Mammary epithelial cell (primary cell): ENCODE results near the gene TEC.

Experiments
- EZH2 ChIP-seq: IDR thresholded peaks from 2 replicates; pipeline ENCODE4 v1.6.1; 2012; ENCODE audit warnings: low read length, inconsistent platforms, borderline replicate concordance
- TF ChIP-seq, protein P1 (sequence below), 2 donors: IDR thresholded peaks in 1 of 2; conservative IDR thresholded peaks in 1 of 2; 2 replicates each; pipeline ENCODE4 v1.5.1; 2011 to 2012; ENCODE audit warnings: inconsistent platforms in 2 of 2, low read length in 2 of 2, mild to moderate bottlenecking in 2 of 2, control low read depth in 1 of 2, low read depth in 1 of 2; ENCODE audit not compliant: insufficient read depth in 1 of 2; ENCODE audit errors: extremely low read depth in 1 of 2

DNA sequence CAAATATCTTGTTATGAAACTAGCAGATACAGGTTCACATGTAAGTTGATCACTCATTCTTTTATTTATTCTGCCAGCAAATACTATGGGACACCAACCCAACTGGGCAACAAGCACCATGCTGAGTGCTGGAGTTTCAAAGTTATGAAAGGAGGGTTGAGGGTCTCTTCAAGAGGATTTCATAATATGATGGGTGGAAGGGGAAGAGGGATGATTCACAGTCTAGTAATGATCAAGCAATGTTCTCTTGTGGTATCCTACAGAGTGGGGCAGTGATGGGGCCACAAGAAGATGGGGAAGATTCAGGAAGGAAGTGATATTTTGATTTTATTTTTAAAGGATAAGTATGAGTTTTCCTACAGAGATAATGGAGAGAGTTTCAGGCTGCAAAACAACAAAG is 89.4 kb downstream of the TEC start:
- no peak for TF ChIP-seq EZH2
- TF ChIP-seq, protein P1, sequence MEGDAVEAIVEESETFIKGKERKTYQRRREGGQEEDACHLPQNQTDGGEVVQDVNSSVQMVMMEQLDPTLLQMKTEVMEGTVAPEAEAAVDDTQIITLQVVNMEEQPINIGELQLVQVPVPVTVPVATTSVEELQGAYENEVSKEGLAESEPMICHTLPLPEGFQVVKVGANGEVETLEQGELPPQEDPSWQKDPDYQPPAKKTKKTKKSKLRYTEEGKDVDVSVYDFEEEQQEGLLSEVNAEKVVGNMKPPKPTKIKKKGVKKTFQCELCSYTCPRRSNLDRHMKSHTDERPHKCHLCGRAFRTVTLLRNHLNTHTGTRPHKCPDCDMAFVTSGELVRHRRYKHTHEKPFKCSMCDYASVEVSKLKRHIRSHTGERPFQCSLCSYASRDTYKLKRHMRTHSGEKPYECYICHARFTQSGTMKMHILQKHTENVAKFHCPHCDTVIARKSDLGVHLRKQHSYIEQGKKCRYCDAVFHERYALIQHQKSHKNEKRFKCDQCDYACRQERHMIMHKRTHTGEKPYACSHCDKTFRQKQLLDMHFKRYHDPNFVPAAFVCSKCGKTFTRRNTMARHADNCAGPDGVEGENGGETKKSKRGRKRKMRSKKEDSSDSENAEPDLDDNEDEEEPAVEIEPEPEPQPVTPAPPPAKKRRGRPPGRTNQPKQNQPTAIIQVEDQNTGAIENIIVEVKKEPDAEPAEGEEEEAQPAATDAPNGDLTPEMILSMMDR (conservative IDR thresholded peaks at IDR 0.05 in 1 of 2, IDR thresholded peaks at IDR 0.05 in 1 of 2; ENCODE audit: extremely low read depth in 1 of 2, insufficient read depth in 1 of 2, low read depth in 1 of 2, low read length in 2 of 2): no peak
